HEK293T (cell line): ENCODE measurements around the gene CLECL1.
"Not testable (repeated sequence)": the region's sequence is repeated elsewhere in the genome, so short reads cannot be mapped to it uniquely, and the experiment has no call there.

Source experiments
- BHLHE40 ChIP-seq: fragments of 450-650 bp; IDR thresholded peaks from 2 replicates; pipeline ENCODE4 v1.6.1; 2016; ENCODE audit warnings: mild to moderate bottlenecking, moderate library complexity, borderline replicate concordance
- ELF4 ChIP-seq: fragments of 450-650 bp; IDR thresholded peaks from 2 replicates; pipeline ENCODE4 v1.6.1; 2017; ENCODE audit warnings: antibody characterized with exemption
- FOXK2 ChIP-seq: fragments of 450-650 bp; IDR thresholded peaks from 2 replicates; pipeline ENCODE4 v1.6.1; 2016; ENCODE audit warnings: mild to moderate bottlenecking
- LEF1 ChIP-seq: fragments of 450-650 bp; IDR thresholded peaks from 2 replicates; pipeline ENCODE4 v1.6.1; 2017; ENCODE audit warnings: mild to moderate bottlenecking, borderline replicate concordance
- SP1 ChIP-seq: fragments of 450-650 bp; IDR thresholded peaks from 2 replicates; pipeline ENCODE4 v1.6.1; 2017
- SUZ12 ChIP-seq: fragments of 450-650 bp; IDR thresholded peaks from 2 replicates; pipeline ENCODE4 v1.6.1; 2016; ENCODE audit warnings: mild to moderate bottlenecking
- TARDBP ChIP-seq: fragments of 450-650 bp; IDR thresholded peaks from 2 replicates; pipeline ENCODE4 v1.6.1; 2016

DNA sequence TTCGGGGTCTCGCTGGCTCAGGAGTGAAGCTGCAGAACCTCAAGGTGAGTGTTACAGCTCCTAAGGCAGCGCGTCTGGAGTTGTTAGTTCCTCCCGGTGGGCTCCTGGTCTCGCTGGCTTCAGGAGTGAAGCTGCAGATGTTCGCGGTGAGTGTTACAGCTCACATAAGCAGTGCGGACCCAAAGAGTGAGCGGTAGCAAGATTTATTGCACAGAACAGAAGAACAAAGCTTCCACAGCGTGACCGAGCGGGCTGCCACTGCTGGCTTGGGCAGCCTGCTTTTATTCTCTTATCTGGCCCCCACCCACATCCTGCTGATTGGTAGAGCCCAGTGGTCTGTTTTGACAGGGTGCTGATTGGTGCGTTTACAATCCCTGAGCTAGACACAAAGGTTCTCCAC, 6.0 kb upstream of the CLECL1 start:
- not testable (repeated sequence) for TF ChIP-seq FOXK2, ELF4, SP1, SUZ12, TARDBP, LEF1, BHLHE40
